GM19099 (cell line): ENCODE results near the gene BIRC2.

Experiments used
- POLR2A ChIP-seq: IDR thresholded peaks from 3 replicates; pipeline ENCODE4 v1.6.1; 2011; ENCODE audit warnings: low read depth; ENCODE audit not compliant: insufficient read length; ENCODE audit errors: extremely low read depth

Gene BIRC2

DNA sequence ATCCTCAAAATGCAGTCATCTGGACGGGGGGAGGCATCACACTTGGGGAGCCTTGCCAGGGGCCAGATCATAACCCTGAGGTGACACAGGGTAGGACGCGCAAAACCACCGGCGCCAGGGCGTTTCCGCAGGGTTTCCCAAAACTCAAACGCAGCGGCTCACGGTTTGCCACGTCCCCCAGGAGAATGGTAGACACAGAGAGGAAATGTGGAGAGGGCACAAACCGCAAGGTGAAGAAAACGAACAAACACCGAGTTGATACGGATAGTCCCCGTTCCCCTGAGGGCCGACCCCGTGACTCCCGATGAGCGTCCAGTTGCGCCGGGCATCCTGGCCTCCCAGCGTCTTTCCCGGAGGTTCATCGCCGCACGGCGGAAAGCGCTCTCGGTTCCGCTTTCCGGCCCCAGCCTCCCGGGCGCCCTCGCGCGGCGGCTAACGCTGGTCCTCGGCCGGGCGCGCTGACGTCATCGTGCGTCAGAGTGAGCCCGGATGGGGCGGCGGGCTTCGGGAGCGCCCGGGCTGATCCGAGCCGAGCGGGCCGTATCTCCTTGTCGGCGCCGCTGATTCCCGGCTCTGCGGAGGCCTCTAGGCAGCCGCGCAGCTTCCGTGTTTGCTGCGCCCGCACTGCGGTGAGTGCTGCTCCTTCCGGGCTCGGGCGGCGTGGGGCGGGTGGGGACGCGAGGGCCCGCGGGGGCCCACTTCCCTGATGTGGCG is at the start of gene BIRC2:
Gene BIRC2 (plus strand): TSS at position 467 of the 714 bp plus-strand sequence. CDS start 2,641 bp downstream, outside the sequence.
- TF ChIP-seq POLR2A = peak; percentile 86

DNA sequence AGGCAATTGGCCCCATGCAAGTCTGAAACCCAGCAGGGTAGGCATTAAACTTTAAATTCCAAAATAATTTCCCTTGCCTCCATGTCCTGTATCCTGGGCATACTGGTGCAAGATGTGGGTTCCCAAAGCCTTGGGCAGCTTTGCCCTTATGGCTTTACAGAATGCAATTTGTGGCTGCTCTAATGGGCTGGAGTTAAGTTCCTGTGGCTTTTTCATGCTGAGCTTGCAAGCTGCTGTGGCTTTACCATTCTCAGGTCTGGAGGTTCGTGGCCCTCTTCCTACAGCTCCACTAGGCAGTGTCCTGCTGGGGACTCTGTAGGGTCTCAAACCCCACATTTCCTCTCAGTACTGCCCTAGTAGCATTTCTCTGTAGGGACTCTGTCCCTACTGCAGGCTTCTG is 44.8 kb upstream of the BIRC2 start:
- TF ChIP-seq POLR2A = no peak

DNA sequence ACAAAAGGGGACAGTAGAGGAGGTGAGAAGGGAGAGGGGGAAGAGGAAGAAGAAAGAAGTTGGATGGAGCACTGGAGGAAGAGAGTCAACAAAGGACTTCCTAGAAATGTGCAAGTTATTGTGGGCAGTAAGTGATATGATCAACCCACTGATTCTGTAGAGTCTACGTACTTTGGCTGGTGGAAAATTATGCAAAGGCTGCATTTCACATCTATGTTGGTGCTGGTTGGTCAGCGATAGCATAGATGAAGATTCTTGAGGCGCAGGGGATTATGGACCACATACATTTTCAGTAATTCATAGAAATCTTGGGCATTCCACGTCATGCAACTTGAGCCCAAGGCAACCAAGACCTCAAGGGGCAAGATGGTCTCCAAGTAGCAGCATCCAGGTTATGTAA is 42.3 kb upstream of the BIRC2 start:
- no peak for TF ChIP-seq POLR2A

DNA sequence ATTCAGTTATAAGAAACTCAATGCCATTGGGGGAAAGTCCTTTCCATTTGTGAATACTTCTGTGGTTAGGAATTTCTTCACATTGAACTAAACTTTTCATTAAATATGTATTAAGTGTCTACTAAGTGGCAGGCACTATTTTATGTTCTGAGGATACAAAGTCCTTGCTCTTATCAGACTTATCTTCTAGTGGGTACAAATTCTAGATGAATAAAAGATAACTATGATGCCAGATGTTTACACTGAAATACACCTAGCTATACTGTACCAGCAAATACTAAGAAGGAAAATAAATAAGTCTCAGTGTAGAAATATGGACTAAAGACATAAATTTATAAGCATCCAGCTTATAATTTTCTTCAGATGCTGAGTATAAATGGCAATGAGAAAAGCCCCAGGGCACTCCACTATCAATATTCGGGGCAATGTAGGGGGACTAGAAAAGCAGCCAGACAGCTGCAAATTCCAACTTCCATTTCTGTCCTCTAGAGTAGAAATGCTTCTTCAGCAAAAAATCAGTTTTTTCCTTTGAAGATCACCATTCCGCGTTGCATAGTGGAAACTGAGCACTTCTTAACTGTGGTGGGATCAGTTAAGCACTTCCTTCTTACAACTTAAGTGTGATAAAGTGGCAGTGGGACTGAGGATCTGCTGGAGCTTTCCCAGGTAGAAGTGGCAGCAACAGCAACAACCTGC is 41.5 kb upstream of the BIRC2 start:
- TF ChIP-seq POLR2A = no peak

DNA sequence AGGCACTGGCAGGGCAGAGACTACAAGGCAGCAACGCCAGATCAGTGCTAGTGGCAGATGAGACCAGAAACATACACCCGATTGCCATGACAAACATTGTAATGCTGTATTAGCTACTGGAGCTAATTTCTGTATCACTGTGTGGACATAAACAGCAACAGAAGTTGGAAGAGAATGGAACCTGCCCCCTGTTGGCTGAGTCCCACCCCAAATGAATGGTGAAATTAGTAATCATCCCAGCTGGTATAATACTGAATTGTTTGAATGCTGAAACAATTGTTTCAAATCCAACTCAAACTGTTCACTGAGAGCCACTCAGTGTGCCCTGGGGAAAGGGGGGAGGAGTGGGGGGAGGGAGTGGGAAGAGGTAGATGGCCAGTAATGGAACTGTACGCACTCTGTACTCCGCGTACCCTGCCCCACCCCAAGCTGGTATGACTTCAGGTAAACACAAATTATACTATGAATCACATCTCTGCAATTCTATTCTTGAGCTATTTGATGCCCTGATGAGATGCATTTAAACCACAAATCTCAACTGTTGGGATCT is 40.9 kb upstream of the BIRC2 start:
- TF ChIP-seq POLR2A = no peak

DNA sequence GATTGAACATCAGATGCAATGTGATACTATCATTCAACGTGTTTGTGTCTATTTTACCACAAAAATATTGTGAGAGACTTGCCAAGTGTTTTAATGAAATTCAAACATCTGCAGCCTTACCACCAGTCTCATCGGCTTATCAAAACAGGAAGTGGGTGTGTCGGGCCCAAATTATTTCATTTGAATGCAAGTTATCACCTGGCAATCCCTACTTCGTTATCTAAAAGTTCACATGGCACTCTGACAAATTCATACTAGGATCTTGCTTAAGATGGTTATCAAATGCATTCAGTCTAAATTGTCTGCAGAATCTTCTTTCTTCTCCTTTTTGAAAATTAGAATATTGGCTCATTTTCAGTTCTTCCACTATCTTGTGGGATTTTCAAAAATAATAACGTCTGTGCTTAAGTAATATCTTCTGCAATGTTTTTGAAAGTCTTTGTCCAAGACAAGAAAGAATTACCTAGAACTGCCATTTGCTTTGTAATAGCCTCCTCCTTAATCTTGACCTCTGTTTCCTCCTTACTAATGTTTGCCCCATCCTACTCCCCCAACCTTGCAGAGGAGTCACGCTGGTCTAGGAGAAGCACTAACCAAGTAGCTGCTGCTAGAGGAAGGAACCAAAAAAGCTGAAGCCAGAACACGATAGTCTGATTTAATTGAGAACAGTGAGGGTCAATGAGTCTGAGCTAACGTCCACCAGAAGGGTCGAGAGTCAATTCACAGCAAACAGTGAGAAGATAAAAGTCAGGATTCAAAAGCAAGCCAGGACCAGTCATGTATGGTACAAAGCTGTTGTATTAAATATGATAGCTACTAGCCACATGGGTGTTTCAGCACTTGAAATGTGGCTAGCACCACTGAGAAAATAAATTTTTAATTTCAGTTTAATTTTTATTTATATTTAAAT is 39.9 kb upstream of the BIRC2 start:
- TF ChIP-seq POLR2A = no peak

DNA sequence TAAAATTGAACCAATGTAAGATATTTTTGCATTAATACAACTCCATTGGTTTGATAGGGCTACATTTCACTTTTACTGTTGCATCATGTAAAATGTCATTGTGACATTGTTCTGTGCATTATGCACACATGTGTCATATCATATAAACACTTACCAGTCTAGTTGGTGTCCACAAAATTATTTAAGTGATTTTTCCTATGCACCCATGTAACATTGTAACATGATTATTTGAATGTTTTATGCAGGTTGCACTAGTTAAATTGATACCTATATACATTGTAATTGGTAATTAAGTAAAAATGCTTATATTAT is 39.3 kb upstream of the BIRC2 start:
- TF ChIP-seq POLR2A = no peak

DNA sequence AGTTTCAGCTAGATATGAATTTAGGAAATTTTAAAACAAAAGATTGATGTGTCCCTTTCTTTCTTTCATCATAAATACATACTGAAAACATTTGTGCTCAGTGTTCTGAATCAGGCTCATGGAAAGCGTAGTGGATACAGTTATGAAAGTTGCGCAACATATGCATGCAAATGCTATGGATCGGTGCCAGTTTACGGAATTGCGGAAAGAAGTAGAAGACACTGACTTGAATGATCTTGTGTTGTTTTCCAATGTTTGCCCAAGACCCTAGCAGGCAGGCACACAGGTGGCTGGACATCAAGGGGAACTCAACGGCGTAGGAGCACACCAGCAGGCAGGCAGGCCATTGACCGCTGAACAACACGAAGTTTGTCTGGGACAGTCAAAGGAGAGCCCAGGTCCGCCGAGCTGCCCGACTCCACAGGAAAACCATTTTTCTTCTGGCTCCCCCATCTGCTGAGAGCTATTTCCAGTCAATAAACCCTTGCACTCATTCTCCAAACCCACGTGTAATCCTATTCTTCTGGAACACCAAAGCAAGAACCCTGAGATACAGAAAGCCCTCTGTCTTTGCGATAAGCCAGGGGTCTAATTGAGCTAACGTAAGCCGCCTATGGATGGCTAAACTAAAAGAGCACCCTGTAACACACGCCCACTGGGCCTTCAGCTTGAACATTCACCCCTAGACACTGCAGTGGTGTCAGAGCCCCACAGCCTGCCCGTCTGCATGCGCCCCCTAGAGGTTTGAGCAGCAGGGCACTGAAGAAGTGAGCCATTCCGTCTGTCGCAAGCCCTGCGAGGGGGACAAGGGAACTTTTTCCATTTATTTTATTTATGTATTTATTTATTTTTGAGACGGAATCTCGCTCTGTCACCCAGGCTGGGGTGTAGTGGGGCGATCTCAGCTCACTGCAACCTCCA is 37.1 kb upstream of the BIRC2 start:
- no peak for TF ChIP-seq POLR2A

DNA sequence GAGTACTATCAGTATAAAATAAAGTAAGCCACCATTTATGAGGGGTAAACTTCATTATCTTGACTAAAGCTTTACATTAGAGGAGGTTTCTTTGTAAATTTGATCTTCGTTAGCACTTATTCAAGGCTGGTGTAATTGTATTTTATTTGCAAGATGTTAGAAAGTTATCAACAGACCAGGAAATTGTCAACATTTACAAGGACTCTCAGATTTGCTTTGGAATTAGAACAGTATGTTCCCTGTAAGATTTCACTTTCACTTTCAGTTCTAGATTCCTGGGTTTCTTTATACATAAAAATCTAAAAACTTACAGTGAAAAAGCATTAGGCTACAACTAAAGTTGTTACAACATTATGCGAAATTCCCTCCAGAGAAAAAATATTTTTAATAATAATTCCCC is 34.3 kb upstream of the BIRC2 start:
- TF ChIP-seq POLR2A = no peak

DNA sequence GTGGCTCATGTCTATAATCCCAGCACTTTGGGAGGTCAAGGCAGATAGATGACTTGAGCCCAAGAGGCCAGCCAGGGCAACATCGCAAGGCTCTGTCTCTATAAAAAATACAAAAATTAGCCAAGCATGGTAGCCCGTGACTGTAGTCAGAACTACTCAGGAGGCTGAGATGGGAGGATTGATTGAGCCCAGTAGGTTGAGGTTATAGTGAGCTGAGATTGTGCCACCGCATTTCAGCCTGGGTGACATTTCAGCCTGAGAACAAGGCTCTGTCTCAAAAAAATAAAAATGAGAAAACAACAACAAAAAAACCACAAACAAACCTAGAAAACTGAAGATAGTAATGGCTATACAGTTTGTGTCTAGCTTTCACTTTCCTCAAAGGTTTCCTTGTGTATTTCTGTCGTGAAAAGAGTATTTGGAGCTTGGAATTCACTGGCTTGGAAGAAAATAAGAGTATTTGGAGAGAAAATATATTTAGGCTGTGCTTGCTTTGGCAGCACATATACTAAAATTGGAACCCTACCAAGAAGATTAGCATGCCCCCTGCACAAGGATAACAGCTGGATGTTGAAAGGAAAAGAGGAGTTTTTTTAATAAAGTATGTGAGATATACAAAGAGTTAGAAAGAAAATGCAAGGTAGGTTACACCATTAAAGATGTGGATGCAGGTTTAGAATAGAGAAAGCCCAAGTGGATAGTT is 33.6 kb upstream of the BIRC2 start:
- no peak for TF ChIP-seq POLR2A

DNA sequence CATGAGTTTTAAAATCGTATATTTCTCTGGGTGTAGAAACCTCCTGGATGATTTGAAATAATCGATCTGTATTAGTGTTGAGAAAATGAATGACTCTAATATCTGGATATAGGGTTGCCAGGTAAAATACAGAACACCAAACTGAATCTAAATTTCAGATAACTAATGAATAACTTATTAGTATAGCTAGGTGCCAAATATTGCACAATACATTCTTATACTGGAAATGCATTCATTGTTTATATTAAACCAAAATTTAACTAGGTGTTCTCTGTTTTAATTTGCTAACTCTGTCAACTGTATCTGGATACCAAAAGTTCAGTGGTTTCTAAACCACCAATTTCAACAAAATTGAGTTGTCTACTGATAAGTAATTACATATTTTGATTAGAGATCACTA is 32.2 kb upstream of the BIRC2 start:
- TF ChIP-seq POLR2A = no peak

DNA sequence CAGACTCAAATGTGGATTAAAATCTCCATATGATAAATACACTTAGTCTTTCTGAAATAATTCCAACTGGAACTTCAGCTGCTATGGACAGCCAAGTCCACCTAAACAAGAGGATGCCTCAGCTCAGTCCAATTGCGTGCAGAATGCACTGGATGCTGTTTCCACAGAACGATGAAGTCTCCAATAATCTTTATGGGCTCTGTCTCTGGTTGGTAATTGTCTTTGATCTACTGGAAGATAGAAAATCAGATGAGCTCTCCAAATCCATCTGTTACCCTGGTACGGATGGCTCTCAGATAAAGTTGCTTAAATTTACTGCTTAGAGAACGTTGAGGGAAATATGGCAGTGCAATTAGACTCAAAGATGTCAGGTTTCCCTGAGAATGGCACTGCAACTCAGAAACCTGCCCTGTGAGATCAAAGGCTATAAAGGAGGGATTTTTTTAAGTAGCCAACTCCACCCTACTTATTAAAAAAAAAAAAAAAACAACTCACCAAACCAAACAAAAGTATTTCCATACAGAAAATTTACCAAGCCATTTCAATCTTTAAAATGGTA is 30.6 kb upstream of the BIRC2 start:
- TF ChIP-seq POLR2A = peak; percentile 28

DNA sequence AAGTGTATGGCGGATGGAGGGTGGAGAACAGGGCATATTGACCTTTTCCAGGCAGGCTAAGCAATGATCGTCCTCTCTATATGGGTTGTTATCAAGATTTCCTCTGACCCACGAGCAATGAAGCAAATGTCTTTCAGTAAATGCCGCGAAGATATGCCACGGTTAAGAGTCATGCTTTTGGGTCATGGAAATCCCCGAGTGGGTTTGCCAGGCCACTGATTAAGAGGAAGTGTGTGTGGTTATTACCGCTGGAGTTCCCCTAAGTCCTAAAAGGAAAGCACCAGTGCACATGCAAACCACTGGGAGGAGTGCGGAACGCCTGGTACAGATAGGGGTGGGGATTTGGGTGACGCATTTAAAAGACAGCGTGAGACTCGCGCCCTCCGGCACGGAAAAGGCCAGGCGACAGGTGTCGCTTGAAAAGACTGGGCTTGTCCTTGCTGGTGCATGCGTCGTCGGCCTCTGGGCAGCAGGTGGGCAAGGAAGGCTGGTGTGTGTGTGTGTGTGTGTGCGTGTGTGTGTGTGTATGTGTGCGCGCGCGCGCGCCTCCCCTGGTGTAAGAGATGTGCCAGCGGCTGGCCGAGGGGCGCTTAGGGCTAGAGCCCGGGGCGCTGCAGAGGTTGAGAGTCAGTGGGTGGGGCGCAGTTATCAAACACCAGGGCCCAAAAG is 29.8 kb upstream of the BIRC2 start, which contains the start of gene BIRC3:
Gene BIRC3 (plus strand): TSS at position 386 of the 669 bp plus-strand sequence. CDS start 7,026 bp downstream, outside the sequence.
- TF ChIP-seq POLR2A = peak; percentile 98
